HepG2 (cell line): ENCODE data around the gene EPN2. TPM values are rescaled to one million over a fixed set of nuclear protein-coding genes. Genes with fewer than 3 reads are reported as not detected.

ENCODE experiments used
- CBX1 ChIP-seq: IDR thresholded peaks from one replicate; pipeline ENCODE4 v1.6.1; 2016; ENCODE audit warnings: antibody characterized with exemption, low read depth
- DZIP1 ChIP-seq: sonication (generic); formaldehyde crosslinking; IDR thresholded peaks from 2 replicates; pipeline ENCODE4 v1.5.0; 2020; ENCODE audit warnings: mild to moderate bottlenecking, missing genetic modification reagents
- FOSL1 ChIP-seq: sonication (generic); formaldehyde crosslinking; IDR thresholded peaks from 2 replicates; pipeline ENCODE4 v1.9.0; 2021; ENCODE audit warnings: missing genetic modification reagents, borderline replicate concordance
- GPN1 ChIP-seq: sonication (generic); formaldehyde crosslinking; IDR thresholded peaks from 2 replicates; pipeline ENCODE4 v1.5.1; 2020; ENCODE audit warnings: missing genetic modification reagents, borderline replicate concordance
- NCOA1 ChIP-seq: sonication (generic); formaldehyde crosslinking; IDR thresholded peaks from 2 replicates; pipeline ENCODE4 v1.9.0; 2021; ENCODE audit warnings: missing genetic modification reagents
- REL ChIP-seq: sonication (generic); formaldehyde crosslinking; conservative IDR thresholded peaks from 2 replicates; pipeline ENCODE4 v1.8.0; 2022; ENCODE audit warnings: mild to moderate bottlenecking, missing genetic modification reagents, moderate library complexity
- RFX5 ChIP-seq: IDR thresholded peaks from 2 replicates; pipeline ENCODE4 v1.6.1; 2011; ENCODE audit warnings: low read depth, low read length, improper control_type of control experiment
- SALL2 ChIP-seq: sonication (generic); formaldehyde crosslinking; IDR thresholded peaks from 2 replicates; pipeline ENCODE4 v1.8.1; 2023; ENCODE audit warnings: mild to moderate bottlenecking, missing genetic modification reagents, inconsistent platforms
- TBL1XR1 ChIP-seq: fragments of 150-350 bp; IDR thresholded peaks from 2 replicates; pipeline ENCODE4 v1.6.1; 2014; ENCODE audit warnings: borderline replicate concordance, low read length; ENCODE audit not compliant: partially characterized antibody
- TRIM22 ChIP-seq: fragments of 450-650 bp; IDR thresholded peaks from 2 replicates; pipeline ENCODE4 v1.6.1; 2017
- TSC22D2 ChIP-seq: sonication (generic); formaldehyde crosslinking; IDR thresholded peaks from 2 replicates; pipeline ENCODE4 v1.5.1; 2020; ENCODE audit warnings: missing genetic modification reagents, mild to moderate bottlenecking, borderline replicate concordance
- ZBTB25 ChIP-seq: IDR thresholded peaks from 2 replicates; pipeline ENCODE4 v1.6.1; 2018; ENCODE audit warnings: missing genetic modification reagents
- ZBTB37 ChIP-seq: sonication (generic); formaldehyde crosslinking; IDR thresholded peaks from 2 replicates; pipeline ENCODE4 v1.4.0; 2020; ENCODE audit warnings: mild to moderate bottlenecking, missing genetic modification reagents
- ZNF234 ChIP-seq: sonication (generic); formaldehyde crosslinking; conservative IDR thresholded peaks from 2 replicates; pipeline ENCODE4 v1.5.1; 2020; ENCODE audit warnings: mild to moderate bottlenecking, missing genetic modification reagents
- ZNF331 ChIP-seq: sonication (generic); formaldehyde crosslinking; IDR thresholded peaks from 2 replicates; pipeline ENCODE4 v1.4.0; 2020; ENCODE audit warnings: missing genetic modification reagents
- ZNF383 ChIP-seq: sonication (generic); formaldehyde crosslinking; IDR thresholded peaks from 2 replicates; pipeline ENCODE4 v1.4.0; 2020; ENCODE audit warnings: missing genetic modification reagents, mild to moderate bottlenecking, borderline replicate concordance
- ZNF543 ChIP-seq: sonication (generic); formaldehyde crosslinking; IDR thresholded peaks from 2 replicates; pipeline ENCODE4 v1.4.0; 2020; ENCODE audit warnings: mild to moderate bottlenecking, missing genetic modification reagents
- ZNF770 ChIP-seq: sonication (generic); formaldehyde crosslinking; IDR thresholded peaks from 2 replicates; pipeline ENCODE4 v1.5.0; 2020; ENCODE audit warnings: mild to moderate bottlenecking, missing genetic modification reagents
- ZNF841 ChIP-seq: sonication (generic); formaldehyde crosslinking; IDR thresholded peaks from 2 replicates; pipeline ENCODE4 v1.8.1; 2023; ENCODE audit warnings: missing genetic modification reagents, borderline replicate concordance
- ZSCAN30 ChIP-seq: sonication (generic); formaldehyde crosslinking; IDR thresholded peaks from 2 replicates; pipeline ENCODE4 v1.5.0; 2020; ENCODE audit warnings: mild to moderate bottlenecking, missing genetic modification reagents
- ZSCAN9 ChIP-seq: IDR thresholded peaks from 2 replicates; pipeline ENCODE4 v1.6.1; 2016; ENCODE audit warnings: borderline replicate concordance
- polyA plus RNA-seq, 8 experiments: library from polyadenylated mRNA; depleted of rRNA in 3 of 8; stranded (reverse) in 7 of 8; unstranded in 1 of 8; fragments of >200 nt; fragmentation: Illumina TruSeq in 4 of 8; extraction: Trizol in 4 of 8; gene quantifications; 2 replicates each; pipeline versions ENCODE4 v1.2.1 to v1.2.3, GENCODE V29; 2011 to 2016; ENCODE audit warnings: low read depth in 4 of 8, missing spikeins in 1 of 8, mixed read lengths in 1 of 8; ENCODE audit not compliant: insufficient read depth in 1 of 8
- total RNA-seq, 5 experiments: library from RNA; depleted of rRNA; stranded (reverse); fragments of >200 nt; fragmentation: Illumina TruSeq; extraction: Trizol; gene quantifications; 2 replicates each; pipeline ENCODE4 v1.2.3, GENCODE V29; 2016; ENCODE audit warnings: low read depth in 1 of 5

Gene EPN2
- total and polyA plus RNA-seq, 2 of the 13 experiments (the other 11 are each of a cell fraction or from before 2014, with no cell fraction given), result 7.8 to 19.2 TPM

- peak; percentile 92; the same call in 1 of the 2 replicates for TF ChIP-seq DZIP1 (CRISPR knock-in tag)
- peak; percentile 60 for TF ChIP-seq SALL2 (CRISPR knock-in tag)
- TF ChIP-seq ZNF770 (CRISPR knock-in tag), result no peak
- peak; percentile 51; the same call in 1 of the 2 replicates for TF ChIP-seq ZNF331 (CRISPR knock-in tag)
- TF ChIP-seq NCOA1, result 0 out of 2 replicates have a peak, but pooled peaks have one; percentile 36
- no peak for TF ChIP-seq FOSL1 (CRISPR knock-in tag)
- TF ChIP-seq TRIM22, result no peak
- no peak for TF ChIP-seq ZNF234 (CRISPR knock-in tag)
- peak; percentile 97 for TF ChIP-seq RFX5
- TF ChIP-seq ZBTB37 (CRISPR knock-in tag), result no peak
- peak; percentile 31 for TF ChIP-seq CBX1
- no peak for TF ChIP-seq ZNF841 (CRISPR knock-in tag)
- no peak for TF ChIP-seq ZSCAN30
- TF ChIP-seq ZBTB25 (CRISPR knock-in tag), result peak; percentile 86; the same call in 1 of the 2 replicates
- TF ChIP-seq ZNF543, result no peak
- no peak for TF ChIP-seq ZNF383 (CRISPR knock-in tag)
- no peak for TF ChIP-seq REL
- TF ChIP-seq GPN1, result no peak
- no peak for TF ChIP-seq TBL1XR1
- TF ChIP-seq TSC22D2 (CRISPR knock-in tag), result 0 out of 2 replicates have a peak, but pooled peaks have one; percentile 27
- peak; percentile 60 for TF ChIP-seq ZSCAN9 (CRISPR knock-in tag)
Observed at GRCh38 chr17:19362277-19363113, 125.3 kb downstream of the EPN2 start, which contains the start of gene B9D1 (continued).
